GM08714 (cell line): ENCODE data around the gene C19orf38.

ENCODE experiments used
- H3K4me3 ChIP-seq: fragments of 200-500 bp; sonication (Bioruptor generic); 2 replicates; pipeline ENCODE4 v1.5.1; 2014; ENCODE audit warnings: mild to moderate bottlenecking, low read length, inconsistent platforms
- ZNF274 ChIP-seq: IDR thresholded peaks from 2 replicates; pipeline ENCODE4 v1.6.1; 2012; ENCODE audit warnings: mild to moderate bottlenecking, low read depth, low read length

C19orf38 gene

DNA sequence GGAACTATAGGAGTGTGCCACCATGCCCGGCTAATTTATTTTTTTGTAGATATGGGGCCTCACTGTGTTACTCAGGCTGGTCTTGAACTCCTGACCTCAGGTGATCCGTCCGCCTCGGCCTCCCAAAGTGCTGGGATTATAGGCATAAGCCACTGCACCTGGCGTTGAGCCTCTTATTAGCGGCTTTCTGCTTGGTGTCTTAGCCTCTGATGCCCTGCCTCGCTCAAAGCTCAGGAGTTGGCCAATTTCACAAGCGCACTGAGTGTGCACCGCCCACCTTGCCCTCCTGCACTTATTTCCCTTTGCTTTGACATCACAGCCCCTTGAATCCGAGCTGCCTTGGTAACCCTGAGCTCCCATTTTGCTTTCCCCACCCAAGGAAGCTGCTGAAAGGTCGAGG, 70.1 kb downstream of the C19orf38 start:
- no peak for TF ChIP-seq ZNF274

More for the DNA sequence above, 70.1 kb downstream of the C19orf38 start:
- H3K4me3 ChIP-seq: no peak overlapping the region
